OCI-LY3 (cell line): ENCODE measurements around the gene SAMD11.

Experiments used
- H2AFZ ChIP-seq: fragments of 200-600, 300-600 bp; shearing (Covaris generic); 2 replicates; pipeline ENCODE4 v1.6.0; 2014; ENCODE audit warnings: antibody characterized with exemption, low read depth, low read length
- H3K27ac ChIP-seq: fragments of 200-600, 300-600 bp; sonication (generic); 2 replicates; pipeline ENCODE4 v1.5.1; 2014; ENCODE audit warnings: mild to moderate bottlenecking, low read length, moderate library complexity, mixed read lengths
- H3K27me3 ChIP-seq: fragments of 200-600, 300-600 bp; sonication (generic); 2 replicates; pipeline ENCODE4 v1.6.1; 2014; ENCODE audit warnings: low read depth, low read length, mixed read lengths
- H3K36me3 ChIP-seq: fragments of 200-600, 300-600 bp; sonication (generic); replicated peaks from 2 replicates; pipeline ENCODE3; 2014; ENCODE audit warnings: low read depth, low read length, mixed read lengths
- H3K4me1 ChIP-seq: fragments of 300-600, 200-600 bp; sonication (generic); 2 replicates; pipeline ENCODE4 v1.6.1; 2014; ENCODE audit warnings: low read length, mixed read lengths
- H3K4me2 ChIP-seq: fragments of 200-600, 300-600 bp; sonication (generic); 2 replicates; pipeline ENCODE4 v1.6.1; 2014; ENCODE audit warnings: low read length, mixed read lengths
- H3K4me3 ChIP-seq: fragments of 300-600, 200-600 bp; sonication (generic); 2 replicates; pipeline ENCODE4 v1.5.1; 2014; ENCODE audit warnings: antibody characterized with exemption, mild to moderate bottlenecking, low read length, moderate library complexity
- H3K79me2 ChIP-seq: fragments of 300-600, 200-600 bp; shearing (Covaris generic); 2 replicates; pipeline ENCODE4 v1.6.1; 2014; ENCODE audit warnings: mild to moderate bottlenecking, low read length, mixed read lengths
- H3K9ac ChIP-seq: fragments of 300-600, 200-600 bp; shearing (Covaris generic); 2 replicates; pipeline ENCODE4 v1.6.0; 2014; ENCODE audit warnings: mild to moderate bottlenecking, low read length, moderate library complexity
- H3K9me3 ChIP-seq: fragments of 200-600, 300-600 bp; shearing (Covaris generic); 2 replicates; pipeline ENCODE4 v1.6.1; 2014; ENCODE audit warnings: low read length, mixed read lengths; ENCODE audit not compliant: insufficient read depth
- H4K20me1 ChIP-seq: fragments of 200-600, 300-600 bp; sonication (generic); 2 replicates; pipeline ENCODE4 v1.6.1; 2016; ENCODE audit warnings: low read length, mixed read lengths; ENCODE audit not compliant: insufficient read depth
- EZH2phosphoT487 ChIP-seq: fragments of 200-600 bp; shearing (Covaris generic); IDR thresholded peaks from 2 replicates; pipeline ENCODE4 v1.6.1; 2018; ENCODE audit warnings: antibody characterized with exemption, mixed run types, low read depth
- TF ChIP-seq, protein P1 (sequence below): fragments of 200-600, 300-600 bp; sonication (generic); IDR thresholded peaks from 2 replicates; pipeline ENCODE4 v1.5.1; 2014; ENCODE audit warnings: antibody characterized with exemption, low read length, low read depth

Gene SAMD11

DNA sequence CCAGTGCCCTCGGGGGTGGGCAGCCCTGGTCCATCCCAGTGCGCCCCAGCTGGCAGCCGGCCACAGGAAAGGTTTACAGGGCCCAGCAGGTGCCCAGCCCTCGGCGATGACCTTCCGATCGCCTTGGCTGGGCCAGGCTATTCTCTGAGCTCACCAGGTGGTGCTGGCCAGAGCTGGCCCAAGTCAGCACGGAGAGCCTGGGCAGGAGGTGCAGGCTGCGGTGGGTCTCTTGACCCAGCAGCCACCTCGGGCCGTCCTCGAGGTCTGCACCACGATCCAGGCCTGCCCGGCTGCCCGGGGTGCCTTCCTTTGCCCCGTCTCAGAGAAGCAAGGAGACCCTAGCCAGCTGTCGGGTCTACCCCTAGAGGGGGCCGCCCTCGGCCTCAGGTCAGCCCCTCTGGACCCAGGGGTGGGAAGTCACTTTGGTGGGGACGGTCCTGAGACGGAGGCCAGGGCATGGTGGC is 57.8 kb downstream of the SAMD11 start:
- no peak overlapping the region for H2AFZ ChIP-seq
- no peaks in the 10 kb centered on the region for H3K36me3 ChIP-seq
- H3K9me3 ChIP-seq: no peaks in the 10 kb centered on the region
- H3K4me2 ChIP-seq: no peak overlapping the region
- H3K9ac ChIP-seq: no peak overlapping the region
- H4K20me1 ChIP-seq: no peaks in the 10 kb centered on the region
- H3K4me1 ChIP-seq: no peaks in the 10 kb centered on the region
- TF ChIP-seq, protein P1, sequence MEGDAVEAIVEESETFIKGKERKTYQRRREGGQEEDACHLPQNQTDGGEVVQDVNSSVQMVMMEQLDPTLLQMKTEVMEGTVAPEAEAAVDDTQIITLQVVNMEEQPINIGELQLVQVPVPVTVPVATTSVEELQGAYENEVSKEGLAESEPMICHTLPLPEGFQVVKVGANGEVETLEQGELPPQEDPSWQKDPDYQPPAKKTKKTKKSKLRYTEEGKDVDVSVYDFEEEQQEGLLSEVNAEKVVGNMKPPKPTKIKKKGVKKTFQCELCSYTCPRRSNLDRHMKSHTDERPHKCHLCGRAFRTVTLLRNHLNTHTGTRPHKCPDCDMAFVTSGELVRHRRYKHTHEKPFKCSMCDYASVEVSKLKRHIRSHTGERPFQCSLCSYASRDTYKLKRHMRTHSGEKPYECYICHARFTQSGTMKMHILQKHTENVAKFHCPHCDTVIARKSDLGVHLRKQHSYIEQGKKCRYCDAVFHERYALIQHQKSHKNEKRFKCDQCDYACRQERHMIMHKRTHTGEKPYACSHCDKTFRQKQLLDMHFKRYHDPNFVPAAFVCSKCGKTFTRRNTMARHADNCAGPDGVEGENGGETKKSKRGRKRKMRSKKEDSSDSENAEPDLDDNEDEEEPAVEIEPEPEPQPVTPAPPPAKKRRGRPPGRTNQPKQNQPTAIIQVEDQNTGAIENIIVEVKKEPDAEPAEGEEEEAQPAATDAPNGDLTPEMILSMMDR: no peak
- no peak for TF ChIP-seq EZH2phosphoT487
- H3K27me3 ChIP-seq: no peaks in the 10 kb centered on the region
- no peaks in the 10 kb centered on the region for H3K79me2 ChIP-seq
- H3K27ac ChIP-seq: no peak overlapping the region
- H3K4me3 ChIP-seq: no peak overlapping the region

DNA sequence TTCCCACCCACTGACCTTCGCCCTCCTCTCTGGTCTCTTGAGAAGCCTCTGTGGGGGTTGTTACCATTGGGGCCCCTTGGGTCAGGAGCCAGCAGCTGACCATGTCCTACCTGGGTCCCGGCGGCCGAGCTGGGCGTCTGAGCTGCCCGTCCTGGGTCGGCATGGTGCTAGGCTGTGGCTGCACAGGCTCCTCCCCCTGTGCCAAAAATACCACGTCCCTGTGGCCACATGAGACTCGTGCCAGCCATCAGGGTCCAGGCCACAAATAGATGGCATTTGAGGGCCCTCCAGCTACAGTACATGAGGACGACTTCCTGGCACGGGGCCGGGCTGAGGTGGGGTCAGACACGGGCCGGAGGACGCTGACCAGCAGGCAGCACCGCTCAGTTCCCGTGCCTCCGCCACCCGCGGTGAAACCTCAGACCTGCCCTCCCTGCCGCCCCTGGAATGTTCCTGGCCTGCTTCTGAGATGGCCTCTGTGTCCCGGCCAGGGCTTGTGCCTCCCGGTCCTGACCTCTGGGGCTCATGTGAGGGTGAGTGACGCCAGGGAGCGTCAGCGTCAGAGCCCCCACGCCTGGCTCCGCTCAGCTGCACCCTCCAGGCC is 58.3 kb downstream of the SAMD11 start, which contains the start of gene PERM1:
PERM1 (minus strand) TSS at position 139 of the 604 bp plus-strand sequence. CDS start 1,064 bp downstream, outside the sequence.
- Histone ChIP-seq H3K79me2 (no peaks in the 10 kb centered on the region), H4K20me1 (no peaks in the 10 kb centered on the region), H3K4me3 (no peak within 1 kb of the TSS), H3K9ac (no peak within 1 kb of the TSS), H3K36me3 (no peaks in the 10 kb centered on the region), H3K4me2 (no peak within 1 kb of the TSS), H3K4me1 (no peaks in the 10 kb centered on the region), H3K27me3 (no peaks in the 10 kb centered on the region), H3K27ac (no peak within 1 kb of the TSS), H2AFZ (no peak within 1 kb of the TSS), H3K9me3 (no peaks in the 10 kb centered on the region)
- TF ChIP-seq, protein P1: no peak
- TF ChIP-seq EZH2phosphoT487: no peak

DNA sequence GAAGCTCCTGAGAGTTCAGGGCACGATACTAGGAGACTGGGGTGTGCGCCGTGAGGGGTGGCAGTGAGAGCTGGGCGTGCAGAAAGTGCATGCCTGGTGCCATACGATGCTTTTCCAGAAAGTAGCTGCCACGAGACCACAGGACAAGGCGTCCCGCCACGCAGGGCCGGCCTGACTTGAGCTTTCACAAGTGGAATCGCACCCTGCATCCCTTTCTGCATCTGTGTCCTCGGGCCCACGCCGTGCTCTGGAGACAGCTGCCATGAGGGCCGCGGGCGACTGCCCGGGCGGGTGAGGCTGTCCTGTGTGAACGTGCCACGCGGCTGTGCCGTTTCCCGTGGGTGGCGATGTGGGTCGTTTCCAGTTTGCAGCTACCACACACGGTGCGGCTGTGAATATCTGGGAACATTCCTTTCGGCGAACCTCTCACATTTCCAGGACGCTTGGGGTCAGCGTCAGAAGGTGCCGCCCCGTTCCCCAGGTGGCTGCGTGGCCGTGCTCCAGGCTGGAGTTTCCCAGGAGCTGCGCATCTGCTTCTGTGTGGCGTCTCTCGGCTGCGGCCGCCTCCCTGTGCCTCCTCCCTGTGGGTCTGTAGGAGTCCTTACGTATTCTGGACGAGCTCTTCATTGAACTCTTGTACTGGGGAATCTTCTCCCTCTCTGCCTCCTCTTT is 59.2 kb downstream of the SAMD11 start:
- H3K4me1 ChIP-seq: no peaks in the 10 kb centered on the region
- no peaks in the 10 kb centered on the region for H3K9me3 ChIP-seq
- H3K4me3 ChIP-seq: no peak overlapping the region
- TF ChIP-seq EZH2phosphoT487: no peak
- TF ChIP-seq, protein P1: no peak
- H3K27ac ChIP-seq: no peak overlapping the region
- H3K79me2 ChIP-seq: no peaks in the 10 kb centered on the region
- no peak overlapping the region for H2AFZ ChIP-seq
- H3K36me3 ChIP-seq: no peaks in the 10 kb centered on the region
- no peak overlapping the region for H3K9ac ChIP-seq
- no peaks in the 10 kb centered on the region for H4K20me1 ChIP-seq
- H3K27me3 ChIP-seq: no peaks in the 10 kb centered on the region
- H3K4me2 ChIP-seq: no peak overlapping the region

DNA sequence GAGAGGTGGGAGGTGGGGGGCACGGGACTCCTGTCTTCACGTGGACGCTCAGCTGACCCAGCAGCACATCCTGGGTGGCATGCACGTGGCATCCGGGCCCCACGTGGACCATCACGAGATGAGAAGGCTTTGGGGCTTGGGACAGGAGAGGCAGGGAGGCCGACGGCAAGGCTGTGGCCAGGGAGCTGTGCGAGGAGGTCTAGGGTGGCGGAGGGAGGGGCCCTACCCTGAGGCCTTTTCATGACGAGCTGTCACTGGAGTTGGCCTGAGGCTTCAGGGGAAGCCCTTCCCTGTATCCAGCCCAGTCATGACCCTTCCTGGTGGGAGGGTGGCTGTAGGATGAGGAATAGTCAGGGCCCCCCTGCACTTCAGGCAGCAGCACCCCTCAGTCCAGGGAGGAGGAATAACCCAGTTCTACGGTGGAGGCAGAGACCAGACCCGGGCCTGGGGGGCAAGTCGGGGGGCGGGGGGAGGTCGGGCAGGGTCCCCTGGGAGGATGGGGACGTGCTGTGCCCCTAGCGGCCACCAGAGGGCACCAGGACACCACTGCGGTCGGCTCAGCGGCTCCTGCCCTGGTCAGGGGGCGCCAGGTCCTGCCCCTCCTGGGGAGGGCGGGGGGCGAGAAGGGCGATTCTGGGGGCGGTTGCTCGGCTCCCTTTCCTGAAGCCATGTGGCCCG is 60.2 kb downstream of the SAMD11 start:
- Histone ChIP-seq H3K27ac (no peak overlapping the region), H4K20me1 (no peaks in the 10 kb centered on the region), H3K4me2 (no peak overlapping the region), H3K27me3 (peaks cover 5% of the 10 kb centered on the region), H3K4me3 (no peak overlapping the region), H3K79me2 (no peaks in the 10 kb centered on the region), H3K9me3 (no peaks in the 10 kb centered on the region), H2AFZ (no peak overlapping the region), H3K36me3 (no peaks in the 10 kb centered on the region), H3K9ac (no peak overlapping the region), H3K4me1 (no peaks in the 10 kb centered on the region)
- TF ChIP-seq, protein P1: peak; percentile 71
- TF ChIP-seq EZH2phosphoT487: no peak
